Activated gamma-delta T cell (primary cell): ENCODE results near the gene TACC3.

Experiments used
- DNase-seq: peaks from one replicate; lab custom pipeline; 2025; lab: John Stamatoyannopoulos, UW

Gene TACC3

GRCh38 chr4:1776521-1777161 is 55.3 kb downstream of the TACC3 start:
- no peak for DNase-seq

DNA sequence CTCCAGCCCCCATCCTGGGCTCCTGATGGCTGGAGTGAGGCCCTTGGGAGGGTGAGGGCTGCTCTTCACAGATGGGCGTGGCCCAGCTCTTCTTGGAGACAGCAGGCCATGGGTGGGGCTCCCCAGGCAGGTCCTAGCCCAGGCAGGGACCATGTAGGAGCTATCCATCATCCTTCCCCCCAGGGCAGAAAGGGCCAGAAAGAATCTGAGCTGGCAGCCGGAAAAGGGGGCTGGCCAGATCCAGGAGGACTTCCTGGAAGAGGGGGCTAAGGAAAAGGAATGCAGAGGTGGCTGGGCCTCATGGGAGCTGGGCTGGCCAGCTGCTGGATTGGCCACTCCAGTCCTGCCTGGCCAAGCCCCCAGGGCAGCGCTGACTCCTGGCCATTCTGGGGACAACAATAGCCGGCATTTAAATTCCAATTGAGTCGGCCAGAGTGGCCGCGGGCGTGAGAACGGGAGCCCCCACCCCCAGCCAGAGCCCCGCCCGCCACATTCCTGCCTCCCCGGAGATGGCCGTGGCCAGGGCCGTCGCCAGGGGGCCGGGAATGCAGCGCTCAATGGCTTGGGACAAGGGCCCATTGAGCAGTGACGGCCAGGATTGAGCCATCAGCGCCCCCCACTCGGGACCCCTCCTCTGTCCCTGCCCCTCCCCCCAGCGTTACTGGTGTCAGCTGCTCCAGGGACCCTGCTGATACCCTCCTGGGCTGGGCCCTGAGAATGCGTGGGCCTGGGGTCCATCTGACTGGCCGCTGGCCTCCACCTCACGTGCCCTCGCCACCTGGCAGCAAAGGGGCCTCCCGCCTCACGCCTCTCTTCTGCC is 56.7 kb downstream of the TACC3 start:
- no peak for DNase-seq

DNA sequence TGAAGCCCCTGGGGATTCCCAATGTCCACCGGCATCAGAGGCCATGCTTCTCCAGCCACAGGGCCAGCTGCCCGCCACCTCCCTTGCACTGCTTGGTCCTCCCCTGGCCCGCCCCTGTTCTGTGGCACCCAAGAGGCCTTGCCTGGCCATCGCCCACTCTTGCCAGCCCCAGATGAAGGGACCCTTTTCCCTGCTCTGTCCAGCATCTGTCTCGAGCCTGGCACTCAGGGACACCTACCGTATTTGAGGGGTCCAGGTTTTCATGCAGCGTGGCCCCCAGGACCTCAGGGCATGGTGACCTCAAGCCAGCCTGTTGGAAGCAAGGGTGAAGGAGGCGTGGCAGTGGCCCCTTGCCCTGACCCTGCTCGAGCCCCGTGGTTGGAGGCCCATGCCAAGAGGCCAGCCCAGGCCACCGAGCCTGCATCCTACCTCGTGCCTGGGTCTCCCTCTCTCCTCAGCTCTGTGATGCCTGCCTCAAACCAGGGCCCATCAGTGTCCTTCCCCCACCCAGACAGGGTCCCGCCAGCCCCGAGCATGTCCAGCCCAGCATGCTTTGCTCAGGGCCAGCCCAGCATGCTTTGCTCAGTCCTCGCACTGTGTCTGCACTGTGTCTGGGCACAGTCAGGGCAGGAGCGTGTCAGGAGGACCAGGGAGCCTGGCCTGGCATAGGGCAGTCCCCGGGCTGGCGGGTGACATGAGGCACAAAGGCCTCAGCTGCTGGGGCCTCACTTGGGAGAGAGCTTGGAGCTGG is 57.5 kb downstream of the TACC3 start:
- no peak for DNase-seq

DNA sequence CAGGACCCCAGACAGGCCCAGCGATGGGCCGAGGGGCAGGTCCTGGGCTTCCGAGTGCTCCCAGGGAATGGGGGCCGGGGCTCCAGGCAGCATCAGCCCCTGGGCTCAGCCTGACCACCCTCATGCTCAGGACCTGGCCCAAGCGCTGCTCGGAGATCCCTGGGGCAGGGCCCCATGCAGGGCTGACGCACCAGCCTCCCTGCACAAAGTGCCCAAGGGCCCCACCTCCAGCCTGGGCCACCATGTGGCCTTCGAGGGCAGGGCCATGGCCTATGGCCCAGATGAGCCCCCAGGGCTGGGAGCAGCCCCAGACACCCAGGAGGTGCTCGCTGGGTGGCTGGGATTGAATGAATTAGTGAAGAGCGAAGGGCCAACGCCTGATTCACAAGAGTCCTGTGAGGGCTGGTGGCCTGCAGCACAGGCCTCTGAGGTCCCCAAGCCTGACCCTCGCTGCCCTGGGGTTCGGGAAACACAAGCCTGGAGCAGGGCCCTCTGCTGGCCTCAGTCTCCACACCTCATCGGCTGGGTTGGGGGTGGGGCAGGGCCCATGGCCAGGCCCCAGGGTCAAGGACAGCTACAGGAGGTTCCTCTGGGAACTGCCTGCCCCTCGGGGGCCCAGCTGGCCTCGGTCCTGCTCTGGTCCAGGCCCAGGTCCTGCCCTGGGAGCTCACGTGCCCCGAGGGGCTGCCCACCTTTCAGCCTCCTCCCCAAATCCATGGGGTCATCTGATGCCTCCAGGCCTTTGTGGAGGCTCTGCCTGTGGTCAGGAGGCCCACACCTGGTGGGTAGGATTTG is 58.5 kb downstream of the TACC3 start:
- DNase-seq = no peak

GRCh38 chr4:1780435-1780834 is 59.1 kb downstream of the TACC3 start:
- DNase-seq = no peak

DNA sequence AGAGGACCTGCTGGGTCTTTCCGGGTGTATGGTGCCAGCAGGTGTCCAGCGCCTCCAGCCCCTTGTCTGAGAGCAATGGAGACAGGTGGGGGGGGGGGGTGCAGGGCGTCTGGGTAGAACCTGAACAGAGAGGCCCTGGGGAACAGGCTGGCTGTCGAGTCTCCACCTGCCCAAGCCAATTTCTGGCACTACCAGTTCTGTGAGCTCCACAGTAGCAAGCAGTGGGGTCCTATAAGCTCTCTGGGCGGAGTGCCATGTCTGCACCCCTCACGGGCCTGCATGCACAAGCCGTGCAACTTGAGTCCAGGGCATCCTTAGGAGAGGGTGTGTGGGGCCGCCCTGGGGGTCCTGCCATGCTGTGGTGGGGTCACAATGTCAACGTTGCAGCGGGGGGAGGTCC is 61.7 kb downstream of the TACC3 start:
- DNase-seq = no peak

DNA sequence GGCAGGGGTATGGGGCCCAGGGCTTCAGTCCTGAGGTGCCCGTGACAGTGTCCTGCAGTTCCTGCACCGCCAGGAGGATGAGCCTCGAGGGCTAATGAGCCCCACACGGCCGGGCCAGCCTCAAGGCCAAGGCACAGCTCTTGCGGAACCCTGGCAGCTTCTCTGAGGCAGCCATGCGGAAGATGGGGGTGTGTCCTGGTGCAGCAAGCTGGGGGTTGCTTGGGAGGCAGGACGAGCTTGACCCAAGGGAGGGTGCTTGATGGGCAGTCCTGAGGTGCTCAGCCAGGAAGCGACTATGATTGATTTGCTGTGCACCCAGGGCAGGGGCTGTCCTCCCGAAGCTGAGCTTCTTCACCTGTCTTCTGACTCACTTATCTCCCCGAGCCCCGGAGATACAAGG is 62.6 kb downstream of the TACC3 start:
- DNase-seq = no peak

DNA sequence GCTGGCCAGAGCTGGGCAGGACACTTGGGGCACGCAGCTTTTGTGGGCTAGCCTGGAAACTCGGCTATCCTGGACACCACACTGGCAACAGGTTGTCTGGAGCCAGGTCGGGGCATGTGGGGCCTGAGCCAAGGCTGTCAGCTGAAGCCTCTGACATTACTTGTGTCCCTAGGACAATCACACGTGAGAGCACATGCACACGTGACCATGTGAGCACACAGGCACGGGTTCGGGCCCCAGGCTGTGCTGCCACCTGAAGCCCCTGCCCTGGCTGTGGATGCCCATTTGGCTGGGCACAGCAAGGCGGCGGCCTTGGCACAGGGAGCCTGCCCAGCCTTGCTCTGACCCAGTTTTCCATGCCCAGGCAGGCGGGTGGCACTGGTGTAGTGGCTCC is 63.1 kb downstream of the TACC3 start:
- no peak for DNase-seq

DNA sequence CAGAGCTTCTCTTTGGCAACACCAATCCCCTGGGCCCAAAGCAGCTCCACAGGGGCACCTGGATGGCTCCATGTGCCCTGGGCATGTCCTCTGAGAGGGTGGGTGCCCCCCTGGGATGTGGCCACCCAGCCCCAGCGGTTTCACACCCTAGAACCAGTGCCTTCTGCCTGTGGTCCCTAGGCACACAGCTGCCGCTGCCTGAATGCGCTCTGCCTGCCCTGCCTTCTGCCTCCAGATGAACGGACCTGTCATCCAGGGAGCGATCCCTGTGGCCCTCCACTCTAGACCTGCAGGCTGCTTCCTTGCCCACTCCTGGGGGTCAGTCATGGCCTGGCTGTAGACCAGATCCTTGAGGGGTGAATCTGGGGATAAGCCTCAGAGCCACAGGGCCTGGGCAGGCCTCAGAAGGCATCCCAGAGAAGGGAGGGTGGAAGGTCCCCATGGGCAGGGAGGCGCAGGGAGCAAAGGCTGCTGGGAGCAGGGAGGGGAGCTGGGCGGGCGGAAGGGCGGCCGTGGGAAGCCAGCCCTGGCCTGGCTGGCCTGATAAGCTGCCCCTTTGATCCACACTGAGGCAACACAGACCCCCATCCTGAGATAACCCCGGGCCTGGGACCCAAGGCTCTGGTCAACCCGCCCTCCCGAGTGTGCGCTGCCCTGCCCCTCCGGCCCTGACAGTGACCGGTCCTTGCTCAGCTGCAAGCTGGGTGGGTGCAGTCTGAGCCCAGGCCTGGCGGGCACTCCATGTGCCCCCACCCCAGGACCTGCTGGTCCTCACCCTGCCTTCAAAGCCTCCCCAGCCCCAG is 63.7 kb downstream of the TACC3 start:
- DNase-seq = no peak

DNA sequence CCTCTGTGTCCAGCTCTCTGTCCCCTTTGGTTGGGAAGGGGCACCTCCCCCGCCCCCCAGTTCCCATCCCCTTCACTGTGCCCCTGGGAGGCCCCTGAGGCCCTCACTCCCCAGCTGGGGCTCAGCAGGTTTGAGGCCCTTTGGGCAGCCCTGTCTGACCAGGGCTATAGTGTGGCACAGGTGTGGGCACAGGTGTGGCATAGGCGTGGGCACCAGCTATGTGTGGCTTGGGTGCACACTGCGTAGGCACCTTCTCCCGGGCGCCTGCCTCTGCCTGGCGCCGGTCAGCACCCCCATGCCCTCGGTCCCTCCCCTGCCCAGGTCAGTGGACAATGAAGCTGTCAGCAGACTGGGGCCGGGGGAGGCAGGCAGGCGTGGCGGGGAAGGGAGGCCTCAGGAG is 64.3 kb downstream of the TACC3 start:
- no peak for DNase-seq

GRCh38 chr4:1786544-1787362 is 65.4 kb downstream of the TACC3 start:
- DNase-seq = no peak

DNA sequence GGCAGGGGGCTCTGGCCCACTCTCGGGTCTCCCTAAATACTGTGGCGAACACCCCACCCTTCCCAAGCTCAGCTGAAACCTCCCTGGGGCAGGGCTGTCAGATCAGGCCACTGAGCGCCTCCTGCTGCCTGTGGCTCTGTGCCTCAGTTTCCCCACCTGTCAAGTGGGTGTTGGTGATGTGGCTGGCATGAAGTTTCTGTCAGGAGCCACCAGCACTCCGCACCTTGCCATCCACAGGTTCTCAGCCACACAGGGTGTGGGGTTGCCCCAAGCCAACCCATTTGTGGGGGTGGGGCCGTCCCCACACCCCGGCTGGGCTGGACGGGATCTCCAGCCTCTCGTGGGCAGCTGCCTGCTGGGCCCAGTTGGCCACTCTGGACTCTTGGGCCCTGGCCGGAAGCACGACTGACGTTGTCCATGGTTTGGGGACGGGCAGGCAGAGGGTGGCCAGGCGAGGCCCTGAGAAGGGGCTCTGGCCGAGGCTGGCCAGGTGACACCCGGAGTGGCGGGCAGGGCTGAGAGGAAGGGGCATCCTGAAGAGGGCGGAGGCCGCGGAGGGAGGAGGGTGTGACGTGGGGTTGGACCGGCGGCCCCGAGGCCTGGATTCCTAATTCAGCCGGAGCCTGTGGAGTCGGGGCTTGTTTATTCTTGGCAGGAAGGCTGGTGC is 66.2 kb downstream of the TACC3 start:
- DNase-seq = no peak

DNA sequence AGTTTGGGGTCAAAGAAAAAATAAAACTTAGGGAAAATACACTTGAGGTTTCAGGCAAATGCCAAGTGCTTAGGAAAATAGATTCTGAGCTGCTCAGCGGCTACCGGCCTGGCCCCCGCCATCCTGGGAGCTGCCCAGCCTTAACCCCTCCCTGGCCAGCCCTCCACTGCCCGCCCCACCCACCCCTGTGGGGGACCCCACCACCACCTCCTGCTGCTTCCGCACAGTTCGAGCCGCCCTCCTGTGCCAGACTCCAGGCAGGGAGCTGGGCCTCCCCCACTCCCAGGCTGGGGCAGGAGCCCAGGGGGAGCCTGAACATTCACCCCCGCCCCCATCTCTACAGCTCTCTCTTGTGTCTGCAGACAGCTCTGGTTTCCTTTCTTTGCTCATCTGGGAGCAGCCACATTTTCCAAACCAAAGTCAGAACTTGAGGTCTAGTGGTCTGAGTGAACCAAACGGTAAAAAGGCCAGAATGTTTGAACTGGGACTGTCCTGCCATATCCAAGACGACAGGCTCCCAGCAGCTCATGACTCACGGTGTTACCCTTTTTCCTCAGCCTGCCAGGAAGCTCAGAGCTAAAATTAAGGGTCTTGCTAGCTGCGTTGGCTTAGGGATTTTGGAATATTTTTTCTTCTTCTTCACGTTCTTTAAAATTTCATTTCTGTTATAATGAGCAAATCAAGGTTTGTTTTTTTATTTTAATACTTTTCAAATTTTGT is 67.1 kb downstream of the TACC3 start:
- DNase-seq = no peak

DNA sequence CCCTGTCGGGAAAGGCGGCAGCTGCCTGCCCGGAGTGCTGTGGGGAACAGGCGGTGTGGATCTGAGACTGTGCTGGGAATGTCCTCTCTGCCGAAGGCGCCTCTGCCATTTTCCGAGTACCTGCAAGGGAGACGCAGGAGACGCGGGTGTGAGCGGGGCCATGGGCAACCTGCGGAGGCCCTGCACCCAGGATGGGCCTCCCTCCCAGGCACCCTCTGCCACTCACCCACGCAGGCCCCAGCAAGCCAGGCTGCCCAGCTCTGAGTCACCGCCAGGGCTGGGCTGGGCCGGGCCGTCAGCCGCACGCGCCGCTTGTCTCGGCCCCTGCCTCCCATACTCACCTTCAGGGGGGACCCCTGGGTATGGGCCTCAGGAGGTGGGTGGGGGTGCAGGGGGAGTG is 68.2 kb downstream of the TACC3 start:
- DNase-seq = no peak

DNA sequence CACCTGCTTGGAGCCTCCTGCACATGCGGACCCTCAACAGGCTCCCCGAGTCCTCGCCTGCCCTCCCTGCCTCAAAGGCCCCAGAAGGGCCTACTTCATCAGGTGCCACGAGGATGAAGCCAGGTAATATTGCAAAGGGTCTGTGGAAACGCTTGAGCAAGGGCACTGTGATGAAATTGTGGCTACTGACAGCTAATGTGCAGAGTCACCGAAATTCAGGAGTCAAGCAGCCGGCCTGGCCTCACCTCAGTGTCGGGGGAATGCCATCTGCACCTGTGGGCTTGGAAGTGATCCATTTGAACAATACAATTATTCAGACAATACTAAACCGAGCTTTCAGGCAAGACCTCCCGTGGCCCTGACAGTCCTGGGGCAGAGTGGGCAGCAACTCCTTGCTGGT is 68.7 kb downstream of the TACC3 start:
- DNase-seq = no peak

- no peak for DNase-seq
These were observed 71.0 kb downstream of the TACC3 start for GRCh38 chr4:1792158-1792831.

DNA sequence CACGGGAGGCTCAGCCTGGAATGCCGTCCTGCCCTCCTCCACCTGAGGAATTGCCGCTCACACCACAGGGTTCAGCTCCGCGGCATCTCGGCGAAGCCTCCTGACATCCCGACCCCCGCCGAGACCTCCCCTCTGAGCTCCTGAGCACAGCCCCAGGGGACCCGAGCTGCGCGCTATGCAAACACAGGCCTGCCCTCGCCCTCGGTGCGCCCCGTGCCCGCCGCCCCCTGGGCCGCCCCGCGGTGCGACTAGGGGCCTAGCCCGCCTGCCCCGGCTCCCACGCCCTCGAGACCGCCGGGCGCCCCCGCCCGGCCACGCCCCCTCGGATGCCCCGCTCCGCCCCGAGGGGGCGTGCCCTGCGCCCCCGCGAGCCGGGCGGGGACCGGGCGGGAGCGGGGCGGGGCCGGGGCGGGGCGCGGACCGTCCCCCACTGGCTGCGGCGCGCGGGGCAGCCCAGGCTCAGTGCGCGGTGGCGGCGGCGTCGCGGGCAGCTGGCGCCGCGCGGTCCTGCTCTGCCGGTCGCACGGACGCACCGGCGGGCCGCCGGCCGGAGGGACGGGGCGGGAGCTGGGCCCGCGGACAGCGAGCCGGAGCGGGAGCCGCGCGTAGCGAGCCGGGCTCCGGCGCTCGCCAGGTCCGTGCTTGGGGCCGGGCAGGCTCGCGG is 71.6 kb downstream of the TACC3 start, which contains the start of gene FGFR3:
FGFR3 (plus strand) TSS at position 462 of the 664 bp plus-strand sequence. CDS start 642 bp downstream, outside the sequence.
- DNase-seq = no peak

DNA sequence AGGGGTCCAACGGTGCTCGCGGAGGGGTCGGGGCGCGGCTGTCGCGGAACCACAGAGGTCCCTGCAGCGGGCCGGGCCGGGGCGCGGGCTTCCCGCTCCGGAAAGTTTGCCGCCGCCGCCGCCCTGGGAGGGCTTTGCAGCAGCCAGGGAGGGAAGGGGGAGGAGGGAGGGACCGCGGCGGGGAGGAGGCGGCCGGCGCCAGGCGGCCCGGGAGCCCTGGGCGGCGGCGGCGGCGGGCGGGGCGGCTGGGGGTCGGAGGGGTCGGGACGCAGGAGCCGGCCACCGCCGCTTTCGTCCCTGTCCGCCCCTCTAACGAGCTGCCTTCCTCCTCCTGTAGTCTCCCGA is 72.1 kb downstream of the TACC3 start:
- peak; percentile 23 for DNase-seq
